HG02759 (cell line): ENCODE results near the gene ARHGAP6.
"Not testable (repeated sequence)": the region's sequence is repeated elsewhere in the genome, so short reads cannot be mapped to it uniquely, and the experiment has no call there.

Source experiments
- ATAC-seq: cut with Tn5 transposase; IDR thresholded peaks from one replicate; pipeline ENCODE4 v1.9.1; 2021; ENCODE audit warnings: mild to moderate bottlenecking, moderate library complexity; ENCODE audit not compliant: unreplicated experiment

The ARHGAP6 gene

GRCh38 chrX:11125060-11125459, 540.7 kb downstream of the ARHGAP6 start:
- no peak for ATAC-seq

GRCh38 chrX:11124112-11124511, 541.6 kb downstream of the ARHGAP6 start:
- no peak for ATAC-seq

GRCh38 chrX:11123087-11123486, 542.6 kb downstream of the ARHGAP6 start:
- ATAC-seq = not testable (repeated sequence)

GRCh38 chrX:11119313-11119943, 546.3 kb downstream of the ARHGAP6 start:
- ATAC-seq = no peak

- ATAC-seq = no peak
Observed at GRCh38 chrX:11117745-11118144, 548.0 kb downstream of the ARHGAP6 start.

GRCh38 chrX:11113731-11114130, 552.0 kb downstream of the ARHGAP6 start:
- ATAC-seq = no peak

- no peak for ATAC-seq
Observed at GRCh38 chrX:11111947-11112346, 553.8 kb downstream of the ARHGAP6 start.

GRCh38 chrX:11111037-11111851, 554.5 kb downstream of the ARHGAP6 start, which contains the start of gene HCCS:
TSS of gene HCCS (plus strand) at chrX:11111332. CDS start at chrX:11112061, 729 bp downstream.
- peak; percentile 93 for ATAC-seq

- ATAC-seq = no peak
Observed at GRCh38 chrX:11109968-11110367, 555.8 kb downstream of the ARHGAP6 start.

- ATAC-seq = no peak
Observed at GRCh38 chrX:11108253-11108941, 557.3 kb downstream of the ARHGAP6 start.

GRCh38 chrX:11105080-11105479, 560.6 kb downstream of the ARHGAP6 start:
- ATAC-seq = no peak

- no peak for ATAC-seq
Observed at GRCh38 chrX:11103751-11104150, 562.0 kb downstream of the ARHGAP6 start.

- ATAC-seq = peak; percentile 54
Observed at GRCh38 chrX:11103006-11103405, 562.7 kb downstream of the ARHGAP6 start.

- no peak for ATAC-seq
Observed at GRCh38 chrX:11100281-11101035, 565.3 kb downstream of the ARHGAP6 start.

GRCh38 chrX:11099465-11099864, 566.3 kb downstream of the ARHGAP6 start:
- ATAC-seq = no peak

GRCh38 chrX:11097933-11098332, 567.8 kb downstream of the ARHGAP6 start:
- ATAC-seq = no peak

GRCh38 chrX:11089802-11090201, 575.9 kb downstream of the ARHGAP6 start:
- ATAC-seq = no peak
